HG02884 (cell line): ENCODE results near the gene SLC36A3.
A peak's percentile ranks its signal among the peaks of the same experiment; 100 is the strongest.
"Not testable (repeated sequence)": the region's sequence is repeated elsewhere in the genome, so short reads cannot be mapped to it uniquely, and the experiment has no call there.

Experiments used
- ATAC-seq: cut with Tn5 transposase; IDR thresholded peaks from one replicate; pipeline ENCODE4 v1.9.1; 2021; ENCODE audit warnings: mild to moderate bottlenecking, moderate library complexity; ENCODE audit not compliant: unreplicated experiment

The SLC36A3 gene

DNA sequence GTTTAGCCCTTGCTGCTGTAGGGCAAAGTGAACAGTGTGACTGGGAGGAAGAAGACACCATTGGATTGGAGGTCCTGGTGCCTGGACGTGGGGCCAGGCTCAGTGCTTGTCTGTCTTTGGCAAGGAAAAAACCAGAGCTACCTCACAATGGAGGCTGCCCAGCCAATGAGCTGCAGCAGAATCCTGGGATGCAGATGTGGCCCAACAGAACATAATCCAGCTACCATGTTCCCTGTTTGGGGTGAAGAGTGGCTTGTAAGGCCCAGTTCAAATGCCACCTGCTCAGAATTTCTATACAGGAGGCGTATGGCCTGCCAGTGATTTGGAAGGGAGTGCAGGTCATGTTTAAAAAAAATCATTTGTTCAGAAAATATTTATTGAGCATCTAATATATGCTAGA, at the start of gene SLC36A3:
SLC36A3 (minus strand) TSS at position 101 of the 400 bp plus-strand sequence. CDS start 412 bp downstream, outside the sequence.
- no peak for ATAC-seq

GRCh38 chr5:151351671-151352070, 48.1 kb upstream of the SLC36A3 start:
- ATAC-seq, result no peak

DNA sequence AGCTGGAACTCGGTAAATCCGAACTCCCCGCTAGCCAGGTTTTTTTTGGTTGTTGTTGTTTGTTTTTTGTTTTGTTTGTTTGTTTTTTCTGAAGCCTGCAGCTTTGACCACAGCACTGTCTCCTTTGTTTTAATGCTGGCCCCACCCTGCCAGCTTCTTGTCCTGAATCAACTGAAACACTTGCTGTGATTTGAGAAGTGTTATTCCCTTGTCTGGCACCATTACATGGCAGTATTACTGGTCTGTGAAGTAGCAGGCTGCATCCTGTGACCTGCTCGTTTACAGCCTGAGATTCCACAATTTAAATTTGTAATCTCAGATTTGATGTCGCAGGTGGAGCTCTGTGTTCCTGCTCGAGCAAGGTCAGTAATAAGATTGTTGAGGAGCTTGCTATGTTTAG, 45.2 kb upstream of the SLC36A3 start:
- ATAC-seq, result no peak

- no peak for ATAC-seq
Observed at GRCh38 chr5:151347369-151347768, 43.8 kb upstream of the SLC36A3 start, which contains the start of gene SLC36A2. TSS of gene SLC36A2 (minus strand) at chr5:151347559. CDS start at chr5:151347460, 99 bp downstream.

DNA sequence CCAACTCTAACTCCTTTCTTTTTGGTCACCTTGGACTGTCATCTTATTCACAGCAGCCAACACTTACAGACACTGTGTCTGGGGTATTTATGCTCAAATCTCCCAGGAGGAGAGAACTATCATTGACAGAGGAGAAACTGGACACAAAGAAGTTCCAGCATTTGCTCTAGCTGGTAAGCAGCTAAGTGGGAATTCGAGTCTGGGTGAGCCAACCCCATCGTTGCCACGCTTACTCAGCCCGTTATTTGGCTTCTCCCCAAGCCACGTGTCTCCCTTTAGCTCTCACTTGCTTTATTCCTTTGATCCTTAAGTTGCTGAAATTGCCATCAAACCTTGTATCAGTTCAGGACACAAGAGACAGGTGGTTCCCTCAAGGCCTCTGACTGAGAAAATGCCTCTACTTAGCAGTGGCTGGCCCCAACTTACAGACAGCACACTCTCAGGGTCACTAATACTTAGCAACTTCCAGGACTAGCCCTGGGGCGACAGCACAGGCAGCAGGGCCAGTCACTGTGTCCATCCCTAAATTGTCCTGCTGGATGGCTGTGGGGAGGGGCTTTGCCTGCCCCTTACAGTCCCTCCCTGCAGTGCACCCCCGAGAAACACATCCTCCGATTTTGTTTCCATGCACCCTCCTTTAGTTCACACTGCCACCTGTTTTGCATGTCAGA, 42.4 kb upstream of the SLC36A3 start:
- no peak for ATAC-seq

- ATAC-seq, result no peak
Observed at GRCh38 chr5:151345187-151345807, 41.7 kb upstream of the SLC36A3 start.

DNA sequence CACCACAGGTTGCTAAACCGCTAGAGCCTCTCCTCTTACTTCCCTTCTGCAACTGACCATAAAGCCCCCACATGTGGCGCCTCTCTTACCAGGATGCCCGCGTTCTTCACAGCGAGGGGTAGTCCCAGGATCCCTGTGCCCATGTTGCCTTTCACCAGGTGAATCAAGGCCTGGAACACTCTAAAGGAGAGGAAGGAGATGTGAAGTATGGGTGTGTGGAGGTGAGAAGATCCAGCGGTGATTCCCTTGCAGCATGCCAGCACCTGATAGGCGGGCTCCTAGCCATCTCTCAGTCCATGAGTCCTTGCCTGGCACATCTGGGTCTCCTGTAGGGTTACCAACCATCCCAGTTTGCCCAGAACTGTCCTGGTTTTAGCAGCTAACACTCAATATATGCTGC, 40.5 kb upstream of the SLC36A3 start:
- no peak for ATAC-seq

GRCh38 chr5:151340004-151340403, 36.4 kb upstream of the SLC36A3 start:
- ATAC-seq, result no peak

DNA sequence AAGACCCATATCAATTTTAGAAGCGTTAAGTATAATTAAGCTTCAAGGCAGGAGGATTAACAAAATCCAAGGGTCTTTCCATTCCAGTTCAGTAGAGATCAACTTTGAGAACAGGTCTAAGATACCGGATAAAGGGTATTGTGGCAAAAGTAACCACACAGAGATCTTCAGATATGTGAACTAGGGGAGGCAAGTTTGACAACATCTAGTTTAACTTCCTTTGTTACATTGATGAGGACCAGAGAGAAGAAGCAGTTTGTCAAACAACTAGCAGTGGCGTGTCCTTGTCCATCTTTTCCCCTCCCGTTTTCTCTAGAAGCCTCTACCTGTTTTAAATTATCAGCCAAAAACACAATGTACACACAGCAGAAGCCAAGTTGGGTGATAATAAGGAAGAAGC, 35.2 kb upstream of the SLC36A3 start:
- no peak for ATAC-seq

- ATAC-seq, result no peak
Observed at GRCh38 chr5:151332857-151333256, 29.3 kb upstream of the SLC36A3 start.

- ATAC-seq, result no peak
Observed at GRCh38 chr5:151328734-151329133, 25.2 kb upstream of the SLC36A3 start.

- no peak for ATAC-seq
Observed at GRCh38 chr5:151327585-151327984, 24.0 kb upstream of the SLC36A3 start.

DNA sequence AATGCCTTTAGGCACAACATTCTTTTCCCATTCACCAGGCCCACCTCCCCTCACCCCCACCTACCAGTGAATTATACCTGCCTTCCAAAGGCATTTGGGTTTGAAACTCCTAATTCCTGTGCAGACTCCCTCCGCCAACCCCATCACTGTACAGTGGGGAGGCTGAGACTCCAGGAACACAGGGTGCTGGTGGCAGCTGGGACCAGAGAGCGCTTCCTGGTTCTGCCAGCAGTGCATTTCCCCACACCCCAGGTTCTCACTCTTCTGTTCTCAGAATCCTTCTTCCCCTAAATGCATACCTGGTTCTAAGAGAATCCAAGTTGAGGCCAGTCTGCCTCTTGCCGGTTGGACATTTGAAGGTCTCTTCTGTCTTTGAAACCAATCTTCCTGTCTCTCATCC, 22.7 kb upstream of the SLC36A3 start:
- ATAC-seq, result no peak

GRCh38 chr5:151320481-151320880, 16.9 kb upstream of the SLC36A3 start:
- ATAC-seq, result no peak

DNA sequence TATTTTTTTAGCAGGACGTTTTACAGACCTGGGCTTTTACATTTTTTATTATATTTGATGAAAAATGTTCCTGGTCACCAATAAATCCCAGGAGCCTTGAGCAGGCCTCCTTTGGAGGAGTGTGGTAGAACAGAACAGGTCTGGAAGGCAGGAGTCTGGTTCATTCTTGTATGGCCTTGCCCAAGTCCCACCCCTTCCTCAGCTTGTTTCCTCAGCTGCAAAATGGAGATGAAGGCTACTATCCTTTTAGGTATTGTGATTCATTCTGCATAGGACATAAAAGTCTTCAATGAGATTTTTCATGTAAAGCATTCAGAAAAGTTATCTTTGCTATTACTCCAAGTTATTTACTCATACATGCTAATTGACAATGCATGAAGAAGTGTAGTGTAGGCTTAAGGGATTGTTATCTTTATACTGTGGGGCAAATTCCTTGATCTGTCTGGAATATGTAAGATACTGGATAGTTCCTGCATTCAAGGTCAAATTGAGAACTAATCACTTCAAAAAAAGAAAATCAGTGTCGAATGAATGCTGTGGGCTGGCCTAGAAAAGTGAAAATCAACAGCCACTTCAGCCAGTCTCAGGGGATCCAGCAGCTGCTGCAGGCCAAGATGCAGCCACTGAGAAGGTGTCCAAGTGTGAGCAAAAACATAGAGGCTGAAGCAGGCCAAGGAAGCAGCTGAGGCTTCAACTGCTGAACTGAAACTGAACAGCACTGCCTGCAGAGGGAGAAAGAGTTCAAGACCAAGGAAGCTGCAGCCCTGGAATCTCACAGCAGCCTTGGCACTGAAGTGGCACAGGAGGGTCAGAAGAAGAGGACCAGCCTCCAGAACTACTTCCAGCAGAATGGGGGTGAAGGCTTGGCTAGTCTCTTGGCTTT, 15.5 kb upstream of the SLC36A3 start:
- no peak for ATAC-seq

DNA sequence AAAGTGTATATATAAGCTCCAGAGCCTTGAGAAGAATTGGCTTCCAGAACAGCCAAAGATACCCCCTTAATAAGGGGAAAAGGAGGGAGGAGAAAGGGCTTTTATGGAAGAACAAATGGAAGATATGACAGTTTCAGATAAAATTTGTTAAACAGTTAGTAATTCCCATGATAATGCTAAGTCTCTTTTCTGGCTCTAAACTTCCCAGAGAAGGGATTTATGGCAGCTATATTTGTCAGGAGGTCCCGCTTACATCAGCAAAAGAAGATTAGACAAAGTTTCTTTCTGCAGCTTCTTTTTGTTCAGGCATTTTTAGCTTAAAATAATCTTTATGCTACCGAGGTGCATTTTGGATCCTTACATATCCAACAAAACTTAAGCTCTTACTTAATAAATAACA, 14.3 kb upstream of the SLC36A3 start:
- no peak for ATAC-seq

DNA sequence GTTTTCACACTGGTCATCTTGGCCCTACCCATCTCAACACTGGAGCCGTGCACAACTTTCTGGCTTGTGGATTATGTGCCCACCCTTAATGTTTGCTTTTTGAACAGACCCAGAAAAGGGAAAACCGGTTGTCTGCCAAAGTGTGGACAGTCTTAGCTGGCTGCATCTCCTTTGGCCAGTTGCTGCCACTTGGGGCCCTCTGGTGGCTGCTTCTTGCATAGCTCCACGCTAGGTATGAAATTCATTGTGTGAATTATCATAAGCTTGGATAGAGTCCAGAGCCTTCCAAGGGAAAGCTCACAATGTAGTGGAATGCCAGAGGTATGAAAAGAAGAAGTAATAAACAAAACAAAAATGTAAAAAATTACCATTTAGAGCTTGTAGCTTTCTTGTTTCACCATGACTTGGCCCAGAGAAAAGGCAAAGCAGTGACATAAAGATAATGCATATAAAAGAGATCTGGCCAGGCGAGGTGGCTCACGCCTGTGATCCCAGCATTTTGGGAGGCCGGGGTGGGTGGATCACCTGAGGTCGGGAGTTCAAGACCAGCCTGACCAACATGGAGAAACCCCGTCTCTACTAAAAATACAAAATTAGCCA, 12.5 kb upstream of the SLC36A3 start:
- ATAC-seq, result peak; percentile 86

DNA sequence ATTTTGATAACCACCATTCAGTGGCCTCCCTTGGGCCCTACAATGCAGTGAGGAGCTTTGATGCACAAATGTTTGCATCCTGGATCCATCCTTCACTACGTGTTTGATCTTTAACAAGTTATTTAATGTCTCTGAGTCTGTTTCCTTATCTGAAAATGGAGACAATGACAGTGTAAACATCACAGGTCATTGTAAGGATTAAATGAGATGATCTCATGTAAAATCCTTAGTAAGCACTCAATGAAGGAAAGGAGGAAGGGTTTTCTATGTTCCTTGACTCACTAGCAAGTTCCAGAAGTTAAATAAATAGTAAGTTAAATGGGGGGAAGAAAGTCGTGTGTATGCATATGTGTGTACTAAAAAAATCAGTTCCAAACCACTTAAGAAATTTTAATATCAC, 9.8 kb upstream of the SLC36A3 start:
- no peak for ATAC-seq

- no peak for ATAC-seq
Observed at GRCh38 chr5:151312756-151313324, 9.3 kb upstream of the SLC36A3 start.

- ATAC-seq, result no peak
Observed at GRCh38 chr5:151310932-151311331, 7.4 kb upstream of the SLC36A3 start.

- ATAC-seq, result not testable (repeated sequence)
Observed at GRCh38 chr5:151309821-151310220, 6.3 kb upstream of the SLC36A3 start.
